Measurements from ENCODE around the gene PPP4C. TPM values are rescaled to one million over a fixed set of nuclear protein-coding genes. Genes with fewer than 3 reads are reported as not detected.
A peak's percentile ranks its signal among the peaks of the same experiment; 100 is the strongest.

The PPP4C gene
- total RNA-seq, 1 experiment from 2014 or later: 103 TPM

- no peak for DNase-seq
- peaks cover 3% of the 10 kb centered on the region; the same call in 1 of the 2 replicates for H3K79me2 ChIP-seq (ENCODE audit: low read length)
- peak overlapping the region; percentile 62; the same call in 1 of the 2 replicates for H3K27ac ChIP-seq (ENCODE audit: low read length)
- no peaks in the 10 kb centered on the region for H4K20me1 ChIP-seq (ENCODE audit: insufficient read depth, low read depth, low read length)
- H3K4me2 ChIP-seq (ENCODE audit: low read depth, low read length, poor library complexity, severe bottlenecking): peak overlapping the region; percentile 98
- H3K9me2 ChIP-seq (replicated peaks; ENCODE audit: insufficient read depth, low read length): no peaks in the 10 kb centered on the region
- H3K4me1 ChIP-seq (ENCODE audit: low read length): peaks cover 45% of the 10 kb centered on the region
- no peak overlapping the region for H2AFZ ChIP-seq (ENCODE audit: low read length)
- H3K27me3 ChIP-seq (ENCODE audit: low read length): no peaks in the 10 kb centered on the region
- peaks cover 12% of the 10 kb centered on the region; the same call in 1 of the 2 replicates for H3K9me3 ChIP-seq (ENCODE audit: low read length)
- peak overlapping the region; percentile 86 for H3K4me3 ChIP-seq (ENCODE audit: low read length)
- peak overlapping the region; percentile 84 for H3K9ac ChIP-seq (ENCODE audit: low read length)
- no peaks in the 10 kb centered on the region for H3K36me3 ChIP-seq (ENCODE audit: insufficient read depth, low read length)
These were observed 18.9 kb downstream of the PPP4C start for GRCh38 chr16:30094541-30095165.

- Histone ChIP-seq H3K9ac (ENCODE audit: low read length) (peak overlapping the region; percentile 84), H3K27ac (ENCODE audit: low read length) (peak overlapping the region; percentile 62), H4K20me1 (ENCODE audit: insufficient read depth, low read depth, low read length) (no peaks in the 10 kb centered on the region), H3K4me2 (ENCODE audit: low read depth, low read length, poor library complexity, severe bottlenecking) (peak overlapping the region; percentile 98), H3K4me1 (ENCODE audit: low read length) (peaks cover 41% of the 10 kb centered on the region), H3K36me3 (ENCODE audit: insufficient read depth, low read length) (no peaks in the 10 kb centered on the region), H3K9me3 (ENCODE audit: low read length) (peaks cover 12% of the 10 kb centered on the region; the same call in 1 of the 2 replicates), H3K9me2 (replicated peaks; ENCODE audit: insufficient read depth, low read length) (no peaks in the 10 kb centered on the region), H3K4me3 (ENCODE audit: low read length) (peak overlapping the region; percentile 86), H2AFZ (ENCODE audit: low read length) (no peak overlapping the region), H3K79me2 (ENCODE audit: low read length) (peaks cover 3% of the 10 kb centered on the region; the same call in 1 of the 2 replicates), H3K27me3 (ENCODE audit: low read length) (no peaks in the 10 kb centered on the region)
- DNase-seq: peak; percentile 52
These were observed 19.6 kb downstream of the PPP4C start for GRCh38 chr16:30095166-30096078.

- H3K27me3 ChIP-seq (ENCODE audit: low read length): no peaks in the 10 kb centered on the region
- H3K9ac ChIP-seq (ENCODE audit: low read length): peak within 1 kb of the TSS; percentile 84
- H3K9me3 ChIP-seq (ENCODE audit: low read length): peaks cover 12% of the 10 kb centered on the region; the same call in 1 of the 2 replicates
- H3K36me3 ChIP-seq (ENCODE audit: insufficient read depth, low read length): no peaks in the 10 kb centered on the region
- peak within 1 kb of the TSS; percentile 62 for H3K27ac ChIP-seq (ENCODE audit: low read length)
- H3K79me2 ChIP-seq (ENCODE audit: low read length): peaks cover 3% of the 10 kb centered on the region; the same call in 1 of the 2 replicates
- H3K4me2 ChIP-seq (ENCODE audit: low read depth, low read length, poor library complexity, severe bottlenecking): peak within 1 kb of the TSS; percentile 98
- DNase-seq: peak; percentile 94
- H3K9me2 ChIP-seq (replicated peaks; ENCODE audit: insufficient read depth, low read length): no peaks in the 10 kb centered on the region
- H3K4me3 ChIP-seq (ENCODE audit: low read length): peak within 1 kb of the TSS; percentile 86
- H4K20me1 ChIP-seq (ENCODE audit: insufficient read depth, low read depth, low read length): no peaks in the 10 kb centered on the region
- peaks cover 37% of the 10 kb centered on the region for H3K4me1 ChIP-seq (ENCODE audit: low read length)
- H2AFZ ChIP-seq (ENCODE audit: low read length): no peak within 1 kb of the TSS; the same call in 1 of the 2 replicates
These were observed 20.5 kb downstream of the PPP4C start, which contains the start of gene YPEL3 for GRCh38 chr16:30096105-30096861. Gene YPEL3, minus strand, starts transcription at chr16:30096213. Its CDS starts 731 bp downstream, at chr16:30095482.

GRCh38 chr16:30096862-30097563 is 21.2 kb downstream of the PPP4C start:
- Histone ChIP-seq H3K27me3 (ENCODE audit: low read length) (no peaks in the 10 kb centered on the region), H3K9me3 (ENCODE audit: low read length) (peaks cover 12% of the 10 kb centered on the region; the same call in 1 of the 2 replicates), H3K36me3 (ENCODE audit: insufficient read depth, low read length) (no peaks in the 10 kb centered on the region), H4K20me1 (ENCODE audit: insufficient read depth, low read depth, low read length) (no peaks in the 10 kb centered on the region), H3K9ac (ENCODE audit: low read length) (no peak overlapping the region), H3K4me1 (ENCODE audit: low read length) (peaks cover 32% of the 10 kb centered on the region), H2AFZ (ENCODE audit: low read length) (no peak overlapping the region), H3K4me2 (ENCODE audit: low read depth, low read length, poor library complexity, severe bottlenecking) (peak overlapping the region; percentile 43), H3K27ac (ENCODE audit: low read length) (no peak overlapping the region), H3K9me2 (replicated peaks; ENCODE audit: insufficient read depth, low read length) (no peaks in the 10 kb centered on the region), H3K4me3 (ENCODE audit: low read length) (peak overlapping the region; percentile 86; the same call in 1 of the 2 replicates), H3K79me2 (ENCODE audit: low read length) (peaks cover 3% of the 10 kb centered on the region; the same call in 1 of the 2 replicates)
- peak; percentile 55 for DNase-seq

- no peaks in the 10 kb centered on the region for H3K27me3 ChIP-seq (ENCODE audit: low read length)
- H4K20me1 ChIP-seq (ENCODE audit: insufficient read depth, low read depth, low read length): no peaks in the 10 kb centered on the region
- no peak overlapping the region for H3K4me3 ChIP-seq (ENCODE audit: low read length)
- no peaks in the 10 kb centered on the region for H3K79me2 ChIP-seq (ENCODE audit: low read length)
- no peaks in the 10 kb centered on the region for H3K4me1 ChIP-seq (ENCODE audit: low read length)
- H3K36me3 ChIP-seq (ENCODE audit: insufficient read depth, low read length): no peaks in the 10 kb centered on the region
- no peaks in the 10 kb centered on the region for H3K9me3 ChIP-seq (ENCODE audit: low read length)
- H3K27ac ChIP-seq (ENCODE audit: low read length): no peak overlapping the region
- no peak overlapping the region for H2AFZ ChIP-seq (ENCODE audit: low read length)
- H3K4me2 ChIP-seq (ENCODE audit: low read depth, low read length, poor library complexity, severe bottlenecking): no peak overlapping the region
- no peak overlapping the region for H3K9ac ChIP-seq (ENCODE audit: low read length)
- no peaks in the 10 kb centered on the region for H3K9me2 ChIP-seq (replicated peaks; ENCODE audit: insufficient read depth, low read length)
- DNase-seq: no peak
These were observed 28.3 kb downstream of the PPP4C start for GRCh38 chr16:30104090-30104489.

GRCh38 chr16:30104492-30104891 is 28.7 kb downstream of the PPP4C start:
- Histone ChIP-seq H3K36me3 (ENCODE audit: insufficient read depth, low read length) (no peaks in the 10 kb centered on the region), H3K4me1 (ENCODE audit: low read length) (no peaks in the 10 kb centered on the region), H2AFZ (ENCODE audit: low read length) (no peak overlapping the region), H3K79me2 (ENCODE audit: low read length) (no peaks in the 10 kb centered on the region), H3K27ac (ENCODE audit: low read length) (no peak overlapping the region), H3K9ac (ENCODE audit: low read length) (no peak overlapping the region), H3K9me2 (replicated peaks; ENCODE audit: insufficient read depth, low read length) (no peaks in the 10 kb centered on the region), H4K20me1 (ENCODE audit: insufficient read depth, low read depth, low read length) (no peaks in the 10 kb centered on the region), H3K9me3 (ENCODE audit: low read length) (no peaks in the 10 kb centered on the region), H3K4me3 (ENCODE audit: low read length) (no peak overlapping the region), H3K4me2 (ENCODE audit: low read depth, low read length, poor library complexity, severe bottlenecking) (no peak overlapping the region), H3K27me3 (ENCODE audit: low read length) (no peaks in the 10 kb centered on the region)
- no peak for DNase-seq

- no peaks in the 10 kb centered on the region for H3K9me2 ChIP-seq (replicated peaks; ENCODE audit: insufficient read depth, low read length)
- H4K20me1 ChIP-seq (ENCODE audit: insufficient read depth, low read depth, low read length): no peaks in the 10 kb centered on the region
- no peak overlapping the region for H2AFZ ChIP-seq (ENCODE audit: low read length)
- no peak overlapping the region for H3K4me3 ChIP-seq (ENCODE audit: low read length)
- DNase-seq: no peak
- no peaks in the 10 kb centered on the region for H3K9me3 ChIP-seq (ENCODE audit: low read length)
- no peak overlapping the region for H3K27ac ChIP-seq (ENCODE audit: low read length)
- H3K79me2 ChIP-seq (ENCODE audit: low read length): no peaks in the 10 kb centered on the region
- H3K9ac ChIP-seq (ENCODE audit: low read length): no peak overlapping the region
- no peaks in the 10 kb centered on the region for H3K27me3 ChIP-seq (ENCODE audit: low read length)
- H3K4me2 ChIP-seq (ENCODE audit: low read depth, low read length, poor library complexity, severe bottlenecking): no peak overlapping the region
- no peaks in the 10 kb centered on the region for H3K36me3 ChIP-seq (ENCODE audit: insufficient read depth, low read length)
- no peaks in the 10 kb centered on the region for H3K4me1 ChIP-seq (ENCODE audit: low read length)
These were observed 32.5 kb downstream of the PPP4C start for GRCh38 chr16:30108059-30108850.
